NCI-H460 (cell line): ENCODE data around the gene CGNL1. TPM values are rescaled to one million over a fixed set of nuclear protein-coding genes. Genes with fewer than 3 reads are reported as not detected.

ENCODE experiments used
- DNase-seq: peaks from one replicate; pipeline ENCODE4 v3.0.0-alpha.2; 2016; ENCODE audit warnings: low read depth; ENCODE audit errors: extremely low read depth
- total RNA-seq: library from RNA; depleted of rRNA; stranded (reverse); fragments of >200 nt; shearing (Covaris generic); gene quantifications from 2 replicates; pipeline ENCODE4 v1.2.3, GENCODE V29; 2014

The CGNL1 gene
- total RNA-seq, 1 experiment from 2014 or later = 0.82 TPM

DNA sequence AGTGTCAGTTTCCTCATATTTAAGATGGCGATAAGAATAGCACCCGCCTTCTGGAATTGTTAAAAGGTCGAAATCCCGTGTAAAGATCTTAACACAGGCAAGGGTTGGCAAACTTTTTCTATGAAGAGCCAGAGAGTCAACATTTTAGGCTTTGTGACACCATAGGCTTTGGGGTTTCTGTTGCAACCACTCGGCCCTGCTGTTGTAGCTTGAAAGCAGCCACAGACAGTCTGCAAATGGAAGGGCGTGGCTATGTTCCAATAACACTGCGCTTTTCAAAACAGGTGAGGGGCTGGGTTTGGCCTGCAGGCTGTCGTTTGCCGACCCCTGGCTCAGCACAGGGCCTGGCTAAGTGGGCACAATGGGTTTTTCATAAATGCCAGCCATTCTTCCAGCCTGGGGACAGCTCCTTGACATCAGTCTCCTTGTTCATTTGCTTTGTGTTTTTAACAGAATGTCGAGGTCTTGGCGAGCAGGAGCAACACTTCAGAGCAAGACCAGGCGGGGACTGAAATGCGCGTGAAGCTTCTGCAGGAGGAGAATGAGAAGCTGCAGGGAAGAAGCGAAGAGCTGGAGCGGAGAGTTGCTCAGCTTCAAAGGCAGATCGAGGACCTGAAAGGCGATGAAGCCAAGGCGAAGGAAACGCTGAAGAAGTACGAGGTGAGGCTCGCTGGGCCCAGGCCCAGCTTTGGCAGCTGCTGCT is 140.2 kb downstream of the CGNL1 start:
- no peak for DNase-seq

DNA sequence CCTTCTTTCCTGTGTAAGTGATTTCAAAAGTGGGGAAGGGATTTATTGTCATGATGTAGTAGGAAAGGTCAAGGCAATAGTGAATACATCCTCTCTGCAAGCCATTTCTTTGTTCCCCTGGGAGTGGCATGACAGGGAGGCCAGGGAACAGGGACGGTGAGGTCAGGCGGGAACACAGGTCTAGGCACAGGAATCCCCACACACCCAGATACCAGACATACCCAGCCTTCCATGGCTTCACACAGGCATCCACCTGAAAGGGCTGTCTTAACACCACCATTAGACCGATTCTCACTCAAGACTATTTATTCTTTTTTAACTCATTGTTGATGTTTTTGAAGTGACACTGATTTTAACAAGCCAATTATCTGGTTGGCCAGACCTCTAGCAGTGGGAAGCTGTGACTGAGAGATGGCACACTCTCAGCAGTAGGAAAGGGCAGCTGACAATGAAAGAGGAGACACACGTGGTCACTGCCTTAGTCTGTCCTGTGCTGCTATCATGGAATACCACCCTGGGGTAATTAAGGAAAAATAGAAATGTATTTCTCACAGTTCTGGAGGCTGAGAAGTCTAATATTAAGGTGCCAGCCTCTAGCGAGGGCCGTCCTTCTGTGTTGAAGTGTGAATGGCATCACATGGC is 140.8 kb downstream of the CGNL1 start:
- no peak for DNase-seq

DNA sequence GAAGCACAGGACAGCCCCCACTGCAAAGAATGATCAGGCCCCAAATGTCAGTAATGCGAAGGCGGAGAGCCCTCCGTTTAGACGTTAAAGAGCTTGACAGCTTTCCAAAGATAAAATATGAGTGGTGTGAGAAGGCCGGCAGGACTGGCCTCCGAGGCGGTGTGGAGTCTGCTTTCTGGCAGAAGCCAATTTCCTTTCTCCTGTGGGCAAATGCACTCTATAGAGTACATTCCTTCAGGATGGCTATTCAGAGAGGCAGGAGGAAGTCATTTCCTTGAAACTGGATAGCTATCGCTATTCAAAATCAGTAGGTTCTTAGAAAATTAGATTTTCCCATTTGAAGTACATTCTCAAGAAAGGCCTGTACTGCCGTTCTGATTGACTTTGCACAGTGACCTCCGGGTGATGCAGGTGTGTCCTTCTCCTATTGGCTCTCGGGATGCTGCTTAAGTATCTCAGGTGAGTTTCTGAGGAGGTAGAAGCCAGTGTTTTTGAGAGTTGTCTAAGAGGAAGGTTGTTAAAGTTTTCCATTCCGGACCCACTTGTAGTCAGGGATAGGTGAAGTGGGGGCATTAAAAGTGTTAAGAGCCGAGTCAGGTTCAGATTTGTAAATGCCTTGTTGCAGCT is 142.6 kb downstream of the CGNL1 start:
- no peak for DNase-seq

DNA sequence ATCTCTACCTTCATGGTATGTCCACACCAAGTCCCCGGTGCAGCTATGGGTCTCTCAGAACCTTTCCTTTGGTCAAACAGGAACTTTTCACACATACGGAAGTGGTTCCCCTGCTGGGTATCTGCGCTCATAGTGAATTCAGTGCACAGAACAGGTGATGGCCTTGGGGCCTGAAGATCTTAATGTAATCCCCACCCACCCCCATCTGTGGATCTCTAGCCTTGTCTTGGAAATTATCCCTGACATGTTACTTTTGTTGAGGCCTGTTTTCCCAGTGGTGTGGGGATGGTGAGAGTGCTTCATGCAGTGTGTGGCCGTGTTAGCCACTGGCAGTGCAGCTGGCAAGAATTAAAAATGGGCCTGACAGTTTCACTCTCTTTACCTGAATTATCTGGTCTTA is 143.5 kb downstream of the CGNL1 start:
- no peak for DNase-seq

DNA sequence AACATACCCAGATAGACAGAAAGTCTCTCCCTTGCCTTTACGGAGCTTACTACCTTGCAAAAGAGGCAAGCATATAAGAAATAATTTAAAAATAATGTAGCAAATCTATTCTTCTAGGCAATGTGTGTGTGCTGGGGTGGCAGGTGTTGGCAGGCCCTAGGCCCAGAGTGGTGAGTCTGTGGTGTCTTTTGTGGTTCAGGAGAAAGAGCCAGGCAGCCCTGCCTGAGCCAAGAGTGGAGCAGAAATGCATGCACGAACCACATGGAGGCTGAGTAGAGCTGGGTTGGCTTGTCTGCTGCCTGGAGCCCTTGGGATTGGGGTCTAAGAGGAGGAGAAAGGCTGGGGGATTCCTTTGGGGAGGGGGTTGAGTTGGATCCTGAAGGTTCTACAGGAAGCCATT is 145.2 kb downstream of the CGNL1 start:
- no peak for DNase-seq

DNA sequence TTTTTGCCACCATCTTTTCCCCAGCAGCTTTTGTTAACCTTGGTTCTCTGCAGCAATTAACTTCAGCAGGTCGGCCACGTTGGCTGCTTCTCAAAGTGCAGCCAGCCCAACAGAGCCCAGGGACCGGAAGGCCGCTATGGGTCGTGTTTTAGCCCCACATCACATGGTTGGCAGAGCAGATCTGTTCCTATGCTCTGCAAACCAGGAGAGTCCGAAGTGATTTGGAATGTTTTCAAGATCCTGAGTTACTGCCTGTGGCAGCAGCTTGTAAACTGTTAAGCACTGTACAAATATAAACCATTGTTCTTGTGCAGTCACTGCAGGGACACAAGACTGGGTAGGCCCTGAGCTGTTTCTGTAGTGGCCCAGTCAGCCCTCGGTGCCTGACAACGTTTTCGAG is 145.8 kb downstream of the CGNL1 start:
- no peak for DNase-seq

DNA sequence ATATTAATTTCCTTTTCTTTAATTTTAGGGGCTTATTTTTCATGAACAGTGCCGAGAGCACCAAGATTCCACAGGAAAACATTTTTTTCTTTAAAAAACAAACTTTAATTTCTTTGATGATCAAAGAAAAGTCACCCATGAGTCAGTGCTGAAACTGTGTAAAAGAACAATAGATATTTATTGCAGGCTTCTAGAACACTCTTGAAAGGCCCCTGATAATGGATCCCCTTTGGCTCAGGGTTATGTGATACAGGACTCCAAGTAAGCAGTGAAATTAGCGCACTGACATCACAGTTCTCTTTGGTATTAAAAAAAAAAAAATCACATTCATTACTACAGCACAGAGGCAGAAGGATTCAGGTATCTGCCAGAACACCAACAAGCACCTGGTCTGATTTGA is 149.3 kb downstream of the CGNL1 start:
- DNase-seq = no peak

DNA sequence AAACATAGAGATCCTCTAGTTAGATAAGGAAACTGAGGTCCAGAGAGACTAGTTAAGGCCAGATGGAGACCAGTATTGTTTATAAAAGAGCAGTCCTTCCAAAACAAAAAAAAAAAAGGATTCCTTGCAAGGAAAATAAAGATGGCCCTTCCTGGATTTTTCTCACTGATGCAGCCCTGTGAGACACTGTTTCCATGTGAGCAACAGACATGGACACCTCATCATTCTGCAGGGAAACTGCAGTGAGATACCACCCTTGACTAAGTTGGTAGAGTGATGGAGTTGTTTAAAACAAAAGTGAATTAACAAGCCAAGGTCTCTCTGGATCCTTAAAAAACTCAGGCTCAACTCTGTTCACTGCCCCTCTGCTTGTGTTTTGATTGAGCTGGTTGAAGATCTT is 149.8 kb downstream of the CGNL1 start:
- no peak for DNase-seq

DNA sequence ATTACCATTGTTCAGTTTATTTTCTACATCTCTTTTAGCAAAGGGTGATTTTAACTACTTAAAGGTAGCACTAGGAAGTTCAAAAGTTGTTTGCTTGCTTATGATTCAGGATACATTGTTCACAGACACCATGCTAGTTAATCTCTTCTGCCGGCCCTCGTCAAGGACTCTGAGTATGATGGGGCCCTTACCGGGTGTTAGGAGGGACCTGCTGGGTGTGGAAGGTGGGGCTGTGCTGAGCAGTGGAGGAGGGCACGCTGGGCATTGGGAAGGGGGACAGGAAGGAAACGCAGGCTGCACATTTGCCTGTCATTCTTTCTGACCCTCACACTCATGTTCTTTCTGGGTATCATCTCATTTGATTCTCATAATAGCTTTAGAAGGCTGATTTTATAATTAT is 150.3 kb downstream of the CGNL1 start:
- no peak for DNase-seq

DNA sequence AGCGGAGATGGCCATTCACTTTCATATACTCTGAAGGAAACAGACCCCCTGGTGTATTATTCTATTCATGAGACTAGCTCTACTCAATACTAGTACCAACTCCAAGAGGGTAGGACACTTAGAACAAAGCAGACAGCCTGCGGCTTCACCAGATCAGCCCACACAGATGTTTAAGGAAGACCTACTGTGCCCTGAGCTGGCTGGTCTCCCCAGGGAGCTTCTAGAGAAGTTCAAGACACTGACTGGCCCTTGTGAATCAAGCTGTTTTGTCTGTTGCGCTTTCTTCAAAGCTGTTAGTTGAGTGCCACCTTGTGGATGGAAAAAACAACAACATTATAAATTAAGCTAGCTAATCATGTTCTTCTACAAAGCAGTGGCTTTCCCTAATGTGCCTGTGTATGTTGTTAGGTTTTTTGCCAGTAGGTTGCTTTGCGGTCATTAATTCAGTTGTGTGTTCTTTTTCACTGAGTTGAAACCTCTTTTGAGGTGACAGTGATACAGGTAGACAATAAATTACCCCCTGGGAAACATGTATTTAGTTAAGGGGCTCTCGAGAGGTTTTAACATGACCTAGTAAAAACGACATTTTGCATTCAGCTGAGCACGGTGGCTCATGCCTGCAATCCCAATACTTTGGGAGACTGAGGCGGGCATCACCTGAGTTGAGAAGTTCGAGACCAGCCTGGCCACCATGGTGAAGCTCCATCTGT is 151.2 kb downstream of the CGNL1 start:
- peak; percentile 85 for DNase-seq

DNA sequence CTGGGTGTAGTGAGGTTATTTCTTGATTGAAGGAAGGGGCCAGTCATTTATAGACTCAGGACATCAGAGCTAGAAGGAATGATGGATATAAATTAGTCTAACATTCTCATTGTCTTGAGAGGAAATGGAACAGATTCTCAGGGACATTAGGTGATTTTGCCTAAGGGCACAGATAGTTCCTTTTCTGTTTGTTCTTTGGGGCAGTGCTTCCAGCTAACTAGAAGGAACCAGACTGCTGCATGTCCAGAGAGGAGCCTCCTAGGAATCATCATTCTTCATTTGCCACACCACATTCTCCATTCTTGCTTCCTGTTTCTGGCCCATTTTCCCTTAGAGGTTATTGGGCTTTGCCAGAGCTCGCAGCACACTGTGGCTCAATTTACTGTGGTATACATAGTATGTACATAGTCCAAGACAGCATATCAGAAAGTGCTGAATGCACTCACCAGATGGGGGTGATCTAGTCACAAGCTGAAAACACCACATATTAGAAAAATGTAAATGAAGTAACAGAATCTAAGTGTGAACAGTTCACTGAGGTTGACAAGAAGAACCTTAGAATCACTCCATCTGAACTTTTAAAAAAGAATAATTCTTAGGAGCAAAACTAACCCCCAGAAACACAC is 152.7 kb downstream of the CGNL1 start:
- DNase-seq = no peak

DNA sequence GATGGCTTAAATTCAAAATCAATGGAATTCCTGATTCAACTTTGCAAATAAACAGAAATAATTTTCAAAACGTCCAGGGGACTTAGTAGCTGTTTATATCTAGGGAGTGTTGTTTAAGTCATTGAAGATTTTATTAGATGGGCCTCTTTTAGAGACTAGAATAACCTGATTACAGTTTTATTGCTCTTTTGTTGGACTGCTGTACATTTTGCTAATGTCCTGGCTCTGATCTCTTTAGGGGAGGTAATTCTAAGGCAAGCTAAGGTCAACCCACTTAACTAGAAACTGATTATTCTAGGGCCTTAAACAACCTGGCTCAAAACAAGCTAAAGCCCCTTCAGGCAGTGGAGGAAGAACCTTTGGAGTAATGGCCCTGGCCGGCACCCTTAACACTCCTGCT is 153.4 kb downstream of the CGNL1 start:
- no peak for DNase-seq

DNA sequence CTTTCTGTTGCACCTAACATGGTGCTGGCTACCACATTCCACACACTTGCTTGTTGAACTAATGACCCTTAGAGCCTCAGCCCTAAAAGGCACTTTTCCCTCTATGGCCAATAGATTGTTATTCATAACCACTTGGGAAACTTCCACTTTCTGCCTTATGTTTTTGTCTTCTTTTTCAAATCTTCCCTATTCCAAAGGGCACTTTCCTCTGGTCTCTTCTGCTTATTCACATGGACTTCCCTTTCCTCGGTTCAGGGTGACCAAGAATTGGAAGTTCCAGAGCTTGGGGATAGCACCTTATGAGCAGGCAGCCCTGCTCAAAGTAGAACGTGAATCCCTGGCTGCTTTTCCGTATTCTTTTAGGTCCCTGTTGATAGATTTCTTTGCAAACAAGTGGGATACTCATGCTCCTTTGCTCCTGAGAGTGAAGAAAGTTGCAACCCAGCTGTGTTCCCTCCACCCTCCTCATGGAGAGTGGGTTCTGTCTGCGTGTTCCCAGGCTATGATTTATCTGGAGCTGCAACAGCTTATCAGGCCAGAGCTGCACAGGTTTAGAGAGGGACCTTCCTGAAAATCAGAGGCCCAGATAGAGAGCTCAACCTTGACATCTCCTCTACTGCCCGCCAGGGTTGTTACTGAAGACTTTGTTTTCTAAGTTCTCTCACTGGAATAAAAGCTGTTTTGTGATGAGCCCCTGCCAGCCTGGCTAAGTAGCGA is 156.6 kb downstream of the CGNL1 start:
- no peak for DNase-seq

DNA sequence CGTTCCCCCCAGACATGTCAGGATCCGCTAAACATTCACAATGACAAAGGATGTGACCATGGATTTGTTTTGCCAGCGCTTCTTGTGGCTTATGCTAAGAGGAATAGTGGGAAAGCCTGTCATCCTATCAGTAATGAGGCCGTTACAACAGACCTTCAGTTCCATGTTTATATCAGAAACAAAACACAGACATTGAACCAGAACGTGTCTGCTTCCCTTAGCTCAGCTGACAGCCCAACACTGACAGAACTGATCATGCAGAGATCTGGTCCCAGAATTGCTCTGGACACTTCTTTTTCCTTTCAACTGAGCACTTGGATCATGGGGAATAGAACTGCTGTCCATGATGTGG is 157.1 kb downstream of the CGNL1 start:
- DNase-seq = no peak

DNA sequence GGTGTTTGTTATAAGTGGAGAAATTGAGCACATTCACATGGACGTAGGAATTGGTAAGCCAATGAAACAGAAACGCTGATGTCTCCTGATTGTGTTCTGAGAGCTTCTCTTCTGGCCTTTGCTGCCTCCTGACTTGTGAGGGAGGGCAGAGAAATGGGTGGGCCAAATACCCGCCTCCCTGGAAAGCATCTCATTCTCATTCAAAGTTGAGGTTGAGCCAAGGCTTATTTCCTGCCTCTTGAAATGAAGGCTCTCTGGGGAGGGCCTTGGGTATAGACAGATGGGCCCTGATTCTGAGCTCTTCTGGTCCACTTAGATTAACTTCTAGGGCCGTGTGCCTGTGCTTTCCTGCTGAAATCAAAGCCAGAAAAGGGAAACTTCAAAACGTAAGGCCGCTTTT is 158.0 kb downstream of the CGNL1 start:
- no peak for DNase-seq

DNA sequence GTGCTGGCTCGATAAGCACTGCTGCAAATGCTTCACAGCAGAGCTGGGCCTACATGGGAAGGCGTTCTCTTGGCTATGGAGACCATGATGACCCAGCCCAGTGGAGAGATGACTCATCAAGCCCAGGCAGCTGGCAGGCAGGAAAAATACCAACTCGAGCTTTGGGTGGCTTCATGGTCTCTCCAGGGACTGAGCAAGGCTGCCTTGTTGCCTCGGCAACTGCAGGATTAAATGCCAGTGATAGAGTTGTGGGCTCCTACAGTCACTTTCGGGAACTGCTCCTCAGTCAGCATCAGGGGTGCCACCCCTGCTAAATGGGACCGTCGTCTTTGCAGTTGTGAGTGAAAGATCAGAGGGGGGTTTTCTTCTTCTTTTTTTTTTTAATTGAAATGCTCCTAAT is 160.8 kb downstream of the CGNL1 start:
- no peak for DNase-seq

DNA sequence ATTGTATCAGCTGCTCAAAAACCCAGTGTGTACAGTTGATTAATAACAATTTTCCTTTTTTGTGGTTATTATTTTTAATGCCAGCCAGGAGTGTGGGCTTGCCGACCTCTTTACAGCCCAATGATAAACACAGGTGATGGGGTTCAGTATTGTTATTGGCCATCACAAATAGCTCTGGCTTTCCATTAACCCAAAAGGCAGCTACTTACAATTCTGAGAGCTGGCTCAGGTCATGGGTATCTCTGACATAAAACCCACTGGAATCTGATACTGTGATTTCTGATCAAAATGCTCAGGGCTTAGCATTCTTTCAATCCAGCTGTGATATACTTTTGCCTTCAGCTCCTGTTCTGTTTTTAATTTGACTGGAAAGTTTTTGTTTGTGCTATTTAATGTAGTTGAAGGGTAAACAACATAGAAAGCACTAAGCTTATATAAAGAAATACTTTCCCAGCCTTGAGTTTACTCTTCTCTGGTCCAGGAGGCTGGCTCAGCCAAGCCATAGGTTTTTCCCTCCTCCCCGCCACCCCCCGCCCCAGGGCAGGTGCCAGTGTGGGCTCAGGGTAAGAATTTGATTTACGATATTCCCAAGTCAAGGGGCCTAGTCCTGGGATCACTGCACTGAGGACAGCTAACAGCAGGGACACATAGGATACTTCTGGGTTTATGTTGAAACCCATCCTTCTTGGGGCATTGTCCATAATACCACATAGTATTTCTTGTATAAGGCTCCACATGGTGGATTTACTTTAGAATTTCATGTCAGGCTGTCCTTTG is 161.4 kb downstream of the CGNL1 start:
- no peak for DNase-seq

DNA sequence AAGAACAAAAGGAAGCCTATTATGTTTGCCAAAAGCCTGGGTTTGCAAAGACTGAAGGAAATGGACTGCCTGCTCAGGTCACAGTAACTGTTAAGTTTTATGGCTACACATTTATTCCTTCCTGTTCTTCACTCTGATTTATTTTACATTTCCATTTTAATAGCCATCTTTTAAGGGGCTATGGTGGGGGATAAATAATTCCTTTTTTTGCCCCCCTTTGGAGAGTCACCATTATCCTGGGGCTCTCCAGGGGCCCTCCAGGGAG is 161.9 kb downstream of the CGNL1 start:
- no peak for DNase-seq

DNA sequence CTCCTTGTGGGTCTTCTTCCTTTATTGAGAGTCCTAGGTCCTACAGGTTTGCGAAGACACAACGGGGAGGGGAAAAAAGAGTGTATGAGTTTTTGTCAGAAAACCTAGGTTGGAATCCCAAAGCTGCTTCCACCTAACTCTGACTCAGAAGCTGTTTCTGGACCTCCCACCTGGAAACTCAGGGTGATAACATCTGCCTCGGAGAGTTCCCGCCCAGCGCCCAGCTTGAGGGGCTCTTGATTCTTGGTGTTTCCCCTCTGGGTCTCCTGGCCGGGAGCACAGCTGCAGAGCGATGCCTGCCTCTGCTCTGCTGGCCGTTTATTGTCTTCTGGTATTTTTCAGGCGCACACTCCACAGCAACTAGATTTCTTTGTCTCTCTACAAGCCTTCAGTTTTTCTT is 162.5 kb downstream of the CGNL1 start:
- no peak for DNase-seq

DNA sequence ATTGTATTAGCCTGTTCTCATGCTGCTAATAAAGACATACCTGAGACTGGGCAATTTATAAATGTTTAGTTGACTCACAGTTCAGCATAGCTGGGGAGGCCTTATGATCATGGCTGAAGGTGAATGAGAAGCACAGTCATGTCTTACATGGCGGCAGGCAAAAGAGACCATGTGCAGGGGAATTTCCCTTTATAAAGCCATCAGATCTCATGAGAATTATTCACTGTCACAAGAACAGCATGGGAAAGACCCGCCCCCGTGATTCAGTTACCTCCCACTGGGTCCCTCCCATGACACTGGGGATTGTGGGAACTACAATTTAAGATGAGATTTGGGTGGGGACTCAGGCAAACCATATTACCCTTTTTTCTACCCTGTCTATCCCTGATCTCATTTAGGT is 163.9 kb downstream of the CGNL1 start:
- no peak for DNase-seq
